GM12878 (cell line): ENCODE measurements around the gene ESR1. TPM values are rescaled to one million over a fixed set of nuclear protein-coding genes. Genes with fewer than 3 reads are reported as not detected.

Experiments
- ATAC-seq: fragments of 200-7000 bp; cut with Tn5 transposase; 3 replicates; pipeline ENCODE4 v1.9.1; 2020; ENCODE audit warnings: mild to moderate bottlenecking, moderate library complexity
- BruUV-seq: library from RNA; stranded (reverse); fragments of 400-500 nt; replicated peaks from 2 replicates; lab custom pipeline; 2021; lab: Mats Ljungman, UMichigan
- CTCF ChIA-PET: fragments of 300-600 bp; sonication (Branson Sonifier 250); formaldehyde crosslinking; extraction: SDS; loops from one replicate; lab custom pipeline; 2021; ENCODE audit warnings: inconsistent platforms; lab: Yijun Ruan, JAX
- POLR2A ChIA-PET: fragments of 350-600 bp; formaldehyde crosslinking; extraction: SDS; loops from one replicate; lab custom pipeline; 2021; ENCODE audit warnings: inconsistent platforms; lab: Charles Lee
- RAD21 ChIA-PET: fragments of 300-600 bp; sonication (Branson Sonifier 250); formaldehyde crosslinking; loops from one replicate; lab custom pipeline; 2023; ENCODE audit warnings: antibody characterized with exemption; ENCODE audit not compliant: unreplicated experiment; lab: Charles Lee
- SMC1A ChIA-PET: fragments of 300-600 bp; sonication (Branson Sonifier 250); formaldehyde crosslinking; loops from one replicate; lab custom pipeline; 2023; ENCODE audit not compliant: unreplicated experiment, uncharacterized antibody; lab: Charles Lee
- DNase-seq: peaks from one replicate; pipeline ENCODE4 v3.0.0-alpha.2; 2011; ENCODE audit warnings: low read depth, low spot score
- FAIRE-seq: peaks from 3 replicates; lab custom pipeline; 2011; peaks lifted over from hg19 to GRCh38; lab: Jason Lieb, UNC
- H2AFZ ChIP-seq: 2 replicates; pipeline ENCODE4 v1.6.0; 2011; ENCODE audit warnings: low read depth, low read length, control low read depth; ENCODE audit not compliant: control insufficient read depth
- H3K27ac ChIP-seq: 2 replicates; pipeline ENCODE4 v1.5.1; 2011; ENCODE audit warnings: control low read depth; ENCODE audit not compliant: control insufficient read depth, insufficient read depth
- H3K27me3 ChIP-seq, 2 experiments: replicated peaks in 1 of 2; 2 replicates each; pipeline versions ENCODE4 v1.6.0 to v1.6.1; 2011; ENCODE audit warnings: low read length in 1 of 2; ENCODE audit not compliant: control insufficient read depth in 2 of 2, insufficient read depth in 2 of 2
- H3K36me3 ChIP-seq, 2 experiments: 2 replicates each; pipeline ENCODE4 v1.5.1; 2011; ENCODE audit warnings: low read length in 1 of 2; ENCODE audit not compliant: control insufficient read depth in 2 of 2, insufficient read depth in 2 of 2
- H3K4me1 ChIP-seq: 2 replicates; pipeline ENCODE4 v1.6.1; 2011; ENCODE audit warnings: mild to moderate bottlenecking, low read length, moderate library complexity, mixed read lengths; ENCODE audit not compliant: control insufficient read depth, insufficient read depth
- H3K4me2 ChIP-seq: 2 replicates; pipeline ENCODE4 v1.6.0; 2011; ENCODE audit warnings: control low read depth; ENCODE audit not compliant: control insufficient read depth, insufficient read depth
- H3K4me3 ChIP-seq: fragments of 200-600 bp; sonication (generic); 2 replicates; pipeline ENCODE4 v1.5.1; 2016
- H3K79me2 ChIP-seq: 2 replicates; pipeline ENCODE4 v1.6.0; 2011; ENCODE audit warnings: low read length; ENCODE audit not compliant: control insufficient read depth, insufficient read depth
- H3K9ac ChIP-seq: 2 replicates; pipeline ENCODE4 v1.8.0; 2011; ENCODE audit warnings: low read length, control low read depth, mixed read lengths; ENCODE audit not compliant: control insufficient read depth, insufficient read depth
- H3K9me3 ChIP-seq: replicated peaks from 3 replicates; pipeline ENCODE4 v1.5.1; 2011; ENCODE audit warnings: mild to moderate bottlenecking, low read length; ENCODE audit not compliant: control insufficient read depth, insufficient read depth
- H4K20me1 ChIP-seq: 2 replicates; pipeline ENCODE4 v1.6.0; 2011; ENCODE audit not compliant: control insufficient read depth, insufficient read depth
- ASH2L ChIP-seq: fragments of 300-600, 200-600 bp; sonication (generic); IDR thresholded peaks from 2 replicates; pipeline ENCODE4 v1.6.1; 2017; ENCODE audit warnings: low read depth, mild to moderate bottlenecking, borderline replicate concordance
- BHLHE40 ChIP-seq, 2 experiments: fragments of 450-650 bp in 1 of 2; IDR thresholded peaks; 2 replicates each; pipeline ENCODE4 v1.6.1; 2011 to 2017; ENCODE audit warnings: low read depth in 2 of 2, borderline replicate concordance in 1 of 2, improper control_type of control experiment in 1 of 2, low read length in 1 of 2, mild to moderate bottlenecking in 1 of 2
- BRCA1 ChIP-seq: IDR thresholded peaks from 2 replicates; pipeline ENCODE4 v1.6.1; 2011; ENCODE audit warnings: low read depth, low read length, improper control_type of control experiment
- CBX5 ChIP-seq: sonication (generic); IDR thresholded peaks from 2 replicates; pipeline ENCODE4 v1.6.1; 2016; ENCODE audit warnings: low read depth, moderate library complexity, mild to moderate bottlenecking, inconsistent platforms
- E4F1 ChIP-seq: fragments of 450-650 bp; IDR thresholded peaks from 2 replicates; pipeline ENCODE4 v1.6.1; 2018; ENCODE audit warnings: borderline replicate concordance, mild to moderate bottlenecking; ENCODE audit not compliant: partially characterized antibody
- FOXK2 ChIP-seq: fragments of 450-650 bp; IDR thresholded peaks from 2 replicates; pipeline ENCODE4 v1.6.1; 2017; ENCODE audit warnings: mild to moderate bottlenecking, moderate library complexity
- MTA2 ChIP-seq: fragments of 450-650 bp; IDR thresholded peaks from 2 replicates; pipeline ENCODE4 v1.6.1; 2016; ENCODE audit warnings: low read depth, mild to moderate bottlenecking, moderate library complexity
- MXI1 ChIP-seq: fragments of 150-350 bp; IDR thresholded peaks from 2 replicates; pipeline ENCODE4 v1.6.1; 2011; ENCODE audit warnings: low read depth, mild to moderate bottlenecking, inconsistent platforms, low read length, improper control_type of control experiment
- NFXL1 ChIP-seq: fragments of 450-650 bp; IDR thresholded peaks from 2 replicates; pipeline ENCODE4 v1.6.1; 2017; ENCODE audit warnings: antibody characterized with exemption, mild to moderate bottlenecking, borderline replicate concordance
- NR2C1 ChIP-seq: fragments of 450-650 bp; IDR thresholded peaks from 2 replicates; pipeline ENCODE4 v1.6.1; 2017; ENCODE audit warnings: antibody characterized with exemption, mild to moderate bottlenecking, moderate library complexity
- SUZ12 ChIP-seq: fragments of 200-600 bp; sonication (generic); IDR thresholded peaks from one replicate; pipeline ENCODE4 v1.6.1; 2018; ENCODE audit warnings: antibody characterized with exemption, mild to moderate bottlenecking; ENCODE audit not compliant: unreplicated experiment
- ZBED1 ChIP-seq: IDR thresholded peaks from 2 replicates; pipeline ENCODE4 v1.6.1; 2016; ENCODE audit warnings: borderline replicate concordance
- ZSCAN29 ChIP-seq: fragments of 450-650 bp; IDR thresholded peaks from 2 replicates; pipeline ENCODE4 v1.6.1; 2017; ENCODE audit warnings: mild to moderate bottlenecking, moderate library complexity
- WGBS: methylation state at CpG from one replicate; pipeline ENCODE4 v1.1.6; 2016; ENCODE audit warnings: low lambda C conversion rate; ENCODE audit not compliant: insufficient replicate concordance, insufficient coverage; ENCODE audit errors: missing lambda C conversion rate; 5-methylcytosine and 5-hydroxymethylcytosine counted together
- in situ Hi-C: fragments of 300-500 bp; cut with MboI; formaldehyde crosslinking; loops from 9 replicates; pipeline ENCODE4 v1.14.3; 2018; ENCODE audit warnings: mixed read lengths
- intact Hi-C: fragments of 100-400 bp; cut with micrococcal nuclease; formaldehyde crosslinking; loops from one replicate; pipeline ENCODE4 v1.14.2; 2022; ENCODE audit not compliant: unreplicated experiment
- polyA plus RNA-seq, 11 experiments: library from polyadenylated mRNA; depleted of rRNA in 4 of 11; unstranded in 6 of 11; stranded (reverse) in 5 of 11; fragments of >200 nt; fragmentation: Nextera tagmentation in 4 of 11; fragmentation: Illumina TruSeq in 1 of 11; extraction: Ambion mirVana in 4 of 11; extraction: Trizol in 1 of 11; gene quantifications; 1 replicate in 1 of 11; 2 replicates in 10 of 11; pipeline versions ENCODE4 v1.2.1 to v1.2.3, GENCODE V29; 2011 to 2016; ENCODE audit warnings: inconsistent platforms in 2 of 11, missing spikeins in 2 of 11, low read depth in 1 of 11
- total RNA-seq, 4 experiments: library from RNA; depleted of rRNA in 3 of 4; stranded (reverse); fragments of >200 nt in 3 of 4; fragmentation: Illumina TruSeq in 1 of 4; extraction: Trizol in 1 of 4; gene quantifications; 2 replicates each; pipeline versions ENCODE4 v1.2.1 to v1.2.3, GENCODE V29; 2013 to 2021
- TF ChIP-seq, protein P1 (sequence below): IDR thresholded peaks from 2 replicates; pipeline ENCODE4 v1.6.1; 2011; ENCODE audit warnings: mild to moderate bottlenecking, low read depth, low read length, moderate library complexity; ENCODE audit not compliant: insufficient replicate concordance
- TF ChIP-seq, protein P2 (sequence below): fragments of 450-650 bp; IDR thresholded peaks from 2 replicates; pipeline ENCODE4 v1.6.1; 2017; ENCODE audit warnings: mild to moderate bottlenecking

The ESR1 gene
- total and polyA plus RNA-seq, 10 of the 15 experiments (the other 5 are each of a cell fraction or from before 2014, with no cell fraction given) = 0.03 to 0.51 (median 0.21) TPM; not detected in 4

DNA sequence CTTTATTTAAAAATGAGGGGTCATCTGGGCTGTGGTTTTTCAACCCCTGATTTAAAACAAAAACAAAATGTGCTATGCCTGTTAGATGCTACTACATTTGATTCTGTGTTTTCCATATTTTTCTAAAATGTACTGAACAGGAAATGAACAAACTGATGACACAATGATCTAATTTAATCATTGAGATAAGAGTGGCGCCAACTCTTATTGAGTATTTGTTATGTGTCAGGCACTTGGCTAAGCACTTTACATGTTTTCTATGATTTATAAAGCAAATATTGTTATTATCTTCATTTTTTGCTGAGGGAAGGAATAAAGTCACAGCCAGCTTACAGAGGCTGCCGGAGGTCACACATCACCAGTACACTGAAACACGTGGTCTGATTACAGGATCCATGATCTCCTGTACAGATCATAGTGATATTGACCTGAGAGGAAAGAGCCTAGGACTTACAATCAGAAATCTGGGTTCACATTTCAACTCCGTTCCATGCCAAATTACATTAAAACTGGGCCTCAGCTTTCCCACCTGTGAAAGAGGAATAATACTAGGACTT, 166.7 kb downstream of the ESR1 start:
- FAIRE-seq (no peak), DNase-seq (no peak), ATAC-seq (no peak)
- intact Hi-C loops = no loop called here
- Histone ChIP-seq H2AFZ (no peak overlapping the region), H3K4me1 (no peaks in the 10 kb centered on the region), H3K4me3 (no peak overlapping the region), H3K27ac (no peak overlapping the region), H4K20me1 (no peaks in the 10 kb centered on the region), H3K9me3 (no peaks in the 10 kb centered on the region), H3K36me3 (no peaks in the 10 kb centered on the region), H3K79me2 (no peaks in the 10 kb centered on the region), H3K27me3 (no peaks in the 10 kb centered on the region; a peak in 1 of 4 replicates), H3K4me2 (no peak overlapping the region), H3K9ac (no peak overlapping the region)
- in situ Hi-C loops = no loop called here
- ChIA-PET SMC1A (no interaction called here), POLR2A (no interaction called here), RAD21 (no interaction called here), CTCF (no interaction called here)
- WGBS = 34% methylated on average over 4 of the region's 4 CpGs
- TF ChIP-seq, protein P1, sequence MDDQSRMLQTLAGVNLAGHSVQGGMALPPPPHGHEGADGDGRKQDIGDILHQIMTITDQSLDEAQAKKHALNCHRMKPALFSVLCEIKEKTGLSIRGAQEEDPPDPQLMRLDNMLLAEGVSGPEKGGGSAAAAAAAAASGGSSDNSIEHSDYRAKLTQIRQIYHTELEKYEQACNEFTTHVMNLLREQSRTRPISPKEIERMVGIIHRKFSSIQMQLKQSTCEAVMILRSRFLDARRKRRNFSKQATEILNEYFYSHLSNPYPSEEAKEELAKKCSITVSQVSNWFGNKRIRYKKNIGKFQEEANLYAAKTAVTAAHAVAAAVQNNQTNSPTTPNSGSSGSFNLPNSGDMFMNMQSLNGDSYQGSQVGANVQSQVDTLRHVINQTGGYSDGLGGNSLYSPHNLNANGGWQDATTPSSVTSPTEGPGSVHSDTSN = no peak
- TF ChIP-seq BHLHE40 (IDR thresholded peaks at IDR 0.05; ENCODE audit: borderline replicate concordance in 1 of 2, low read depth in 2 of 2, low read length in 1 of 2) (no peak), SUZ12 (no peak), NR2C1 (no peak), CBX5 (no peak), NFXL1 (no peak), E4F1 (no peak), ZSCAN29 (no peak), ASH2L (no peak), MXI1 (no peak), FOXK2 (no peak), ZBED1 (no peak), BRCA1 (no peak), MTA2 (no peak)
- TF ChIP-seq, protein P2, sequence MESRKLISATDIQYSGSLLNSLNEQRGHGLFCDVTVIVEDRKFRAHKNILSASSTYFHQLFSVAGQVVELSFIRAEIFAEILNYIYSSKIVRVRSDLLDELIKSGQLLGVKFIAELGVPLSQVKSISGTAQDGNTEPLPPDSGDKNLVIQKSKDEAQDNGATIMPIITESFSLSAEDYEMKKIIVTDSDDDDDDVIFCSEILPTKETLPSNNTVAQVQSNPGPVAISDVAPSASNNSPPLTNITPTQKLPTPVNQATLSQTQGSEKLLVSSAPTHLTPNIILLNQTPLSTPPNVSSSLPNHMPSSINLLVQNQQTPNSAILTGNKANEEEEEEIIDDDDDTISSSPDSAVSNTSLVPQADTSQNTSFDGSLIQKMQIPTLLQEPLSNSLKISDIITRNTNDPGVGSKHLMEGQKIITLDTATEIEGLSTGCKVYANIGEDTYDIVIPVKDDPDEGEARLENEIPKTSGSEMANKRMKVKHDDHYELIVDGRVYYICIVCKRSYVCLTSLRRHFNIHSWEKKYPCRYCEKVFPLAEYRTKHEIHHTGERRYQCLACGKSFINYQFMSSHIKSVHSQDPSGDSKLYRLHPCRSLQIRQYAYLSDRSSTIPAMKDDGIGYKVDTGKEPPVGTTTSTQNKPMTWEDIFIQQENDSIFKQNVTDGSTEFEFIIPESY = no peak
- no TSS peak for BruUV-seq
